Fibroblast of villous mesenchyme (primary cell): ENCODE data around the gene HAPLN3. TPM values are rescaled to one million over a fixed set of nuclear protein-coding genes. Genes with fewer than 3 reads are reported as not detected.

Experiments used
- DNase-seq: peaks from one replicate; pipeline ENCODE4 v3.0.0-alpha.2; 2010; ENCODE audit warnings: low read depth
- H3K4me3 ChIP-seq: 2 replicates; pipeline ENCODE4 v1.5.1; 2011; ENCODE audit warnings: low read depth, mild to moderate bottlenecking, low read length
- total RNA-seq: library from RNA; depleted of rRNA; stranded (reverse); fragments of >200 nt; gene quantifications from 2 replicates; pipeline ENCODE4 v1.2.3, GENCODE V29; 2012
- TF ChIP-seq, protein P1 (sequence below): IDR thresholded peaks from 2 replicates; pipeline ENCODE4 v1.5.1; 2012; ENCODE audit warnings: low read depth, mild to moderate bottlenecking, low read length; ENCODE audit not compliant: insufficient read depth

HAPLN3 gene
- total RNA-seq, 1 donor, result 5.2 TPM

DNA sequence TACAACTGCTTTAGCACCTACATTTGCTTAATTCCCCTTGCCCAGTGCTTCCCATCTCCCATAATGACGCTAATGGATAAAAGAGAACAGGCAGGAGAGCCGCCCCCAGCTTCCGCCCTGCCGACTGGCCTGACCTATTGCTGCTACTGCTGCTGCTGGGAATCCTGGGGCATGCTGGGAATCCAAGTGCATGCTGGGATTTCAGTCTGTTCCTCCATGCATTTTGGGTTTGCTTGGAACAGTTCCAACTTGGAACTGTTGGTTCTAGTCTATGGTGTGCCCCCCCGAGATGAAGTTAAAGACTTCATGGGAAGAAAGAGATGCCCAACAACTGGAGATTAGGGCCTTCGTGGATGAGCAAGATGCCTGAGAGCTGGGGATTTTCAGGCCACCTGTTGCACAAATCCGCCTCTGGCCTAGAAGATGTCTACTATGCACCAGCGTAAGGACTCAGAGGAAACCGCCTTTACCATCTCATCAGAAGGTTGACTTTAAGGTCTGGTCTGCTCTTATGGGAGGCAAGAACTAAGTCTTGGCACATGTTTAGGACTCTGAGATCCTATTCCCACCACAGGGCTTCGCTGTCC, 29.0 kb downstream of the HAPLN3 start:
- no peak overlapping the region for H3K4me3 ChIP-seq
- no peak for DNase-seq
- TF ChIP-seq, protein P1, sequence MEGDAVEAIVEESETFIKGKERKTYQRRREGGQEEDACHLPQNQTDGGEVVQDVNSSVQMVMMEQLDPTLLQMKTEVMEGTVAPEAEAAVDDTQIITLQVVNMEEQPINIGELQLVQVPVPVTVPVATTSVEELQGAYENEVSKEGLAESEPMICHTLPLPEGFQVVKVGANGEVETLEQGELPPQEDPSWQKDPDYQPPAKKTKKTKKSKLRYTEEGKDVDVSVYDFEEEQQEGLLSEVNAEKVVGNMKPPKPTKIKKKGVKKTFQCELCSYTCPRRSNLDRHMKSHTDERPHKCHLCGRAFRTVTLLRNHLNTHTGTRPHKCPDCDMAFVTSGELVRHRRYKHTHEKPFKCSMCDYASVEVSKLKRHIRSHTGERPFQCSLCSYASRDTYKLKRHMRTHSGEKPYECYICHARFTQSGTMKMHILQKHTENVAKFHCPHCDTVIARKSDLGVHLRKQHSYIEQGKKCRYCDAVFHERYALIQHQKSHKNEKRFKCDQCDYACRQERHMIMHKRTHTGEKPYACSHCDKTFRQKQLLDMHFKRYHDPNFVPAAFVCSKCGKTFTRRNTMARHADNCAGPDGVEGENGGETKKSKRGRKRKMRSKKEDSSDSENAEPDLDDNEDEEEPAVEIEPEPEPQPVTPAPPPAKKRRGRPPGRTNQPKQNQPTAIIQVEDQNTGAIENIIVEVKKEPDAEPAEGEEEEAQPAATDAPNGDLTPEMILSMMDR, result no peak

DNA sequence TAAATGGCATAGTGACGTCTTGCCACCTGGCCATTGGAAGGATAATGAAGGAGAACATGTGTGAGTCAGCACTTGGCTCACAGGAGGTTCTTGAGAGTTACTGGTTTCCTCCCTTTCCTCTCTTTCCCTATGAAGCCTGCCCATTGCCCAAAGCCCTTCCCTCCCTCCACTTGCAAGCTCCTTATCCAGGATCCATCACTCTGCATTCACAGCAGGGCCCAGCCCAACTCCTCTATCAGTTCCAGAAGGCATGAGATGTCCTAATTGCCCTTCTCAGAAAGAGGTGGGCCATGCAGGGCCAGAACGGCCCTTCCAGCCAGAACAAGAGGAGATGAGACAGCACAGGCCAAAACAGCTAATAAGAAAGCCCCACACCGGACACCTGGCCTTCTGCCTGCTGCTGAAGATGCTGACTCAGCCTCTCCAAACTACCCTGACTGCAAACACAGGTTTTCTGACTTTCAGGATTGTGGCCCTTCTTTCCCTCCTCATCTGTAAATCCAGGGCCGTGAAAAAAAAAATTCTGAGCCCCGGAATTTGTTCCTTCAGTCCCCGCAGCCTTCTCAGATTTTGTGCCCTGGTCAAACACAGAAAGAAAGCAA, 29.7 kb downstream of the HAPLN3 start:
- DNase-seq, result no peak
- TF ChIP-seq, protein P1, result no peak
- H3K4me3 ChIP-seq, result no peak overlapping the region

DNA sequence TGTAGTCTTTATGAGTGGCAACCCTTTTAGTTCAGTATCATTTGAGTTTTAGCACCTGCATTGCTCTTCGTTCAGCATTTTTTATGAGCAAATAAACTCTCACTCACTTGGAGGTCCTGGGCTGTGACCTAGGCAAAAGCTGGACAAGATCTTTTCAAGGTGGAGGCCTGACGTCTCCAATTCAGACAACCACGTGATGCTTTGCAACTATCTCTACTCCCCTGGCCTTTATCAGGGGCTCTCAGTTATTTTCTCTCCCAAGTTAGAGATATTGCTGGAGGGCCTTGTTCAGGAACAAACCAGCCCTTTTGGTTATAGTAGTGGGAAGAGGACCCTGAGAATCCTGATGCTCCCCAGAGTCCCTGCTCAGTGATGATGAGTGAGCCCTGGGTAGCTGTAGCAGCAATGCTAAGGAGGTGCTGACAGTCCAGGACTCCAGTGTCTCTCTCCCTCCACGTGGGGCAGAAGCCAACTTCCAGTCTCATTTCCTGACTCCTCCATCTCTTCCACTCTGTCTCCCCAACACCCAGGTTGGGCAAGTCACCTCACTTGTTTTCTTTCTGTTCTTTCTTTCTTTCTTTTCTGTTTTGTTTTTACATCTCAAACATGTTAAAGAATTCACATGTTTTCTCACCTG, 30.4 kb downstream of the HAPLN3 start:
- H3K4me3 ChIP-seq, result no peak overlapping the region
- DNase-seq, result no peak
- TF ChIP-seq, protein P1, result no peak

DNA sequence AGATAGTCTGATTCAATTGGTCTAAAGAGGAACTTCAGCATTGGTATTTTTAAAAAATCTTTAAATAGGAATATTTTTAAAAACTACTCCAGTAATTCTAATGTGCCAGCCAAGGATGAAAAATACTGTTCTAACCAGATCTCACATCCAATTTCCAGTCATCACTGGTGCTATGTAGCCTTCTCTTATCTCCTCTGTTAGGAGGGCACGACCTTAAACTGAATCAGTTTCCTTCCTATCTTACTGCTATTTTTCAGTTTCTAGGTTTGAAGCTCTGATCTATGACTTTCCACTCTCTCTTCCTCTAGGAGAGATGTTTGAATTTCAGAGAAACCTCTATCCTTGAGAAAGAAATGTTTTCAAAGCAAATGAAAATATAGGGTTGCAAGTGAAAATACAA, 31.9 kb downstream of the HAPLN3 start:
- H3K4me3 ChIP-seq, result no peak overlapping the region
- no peak for DNase-seq
- TF ChIP-seq, protein P1, result no peak

DNA sequence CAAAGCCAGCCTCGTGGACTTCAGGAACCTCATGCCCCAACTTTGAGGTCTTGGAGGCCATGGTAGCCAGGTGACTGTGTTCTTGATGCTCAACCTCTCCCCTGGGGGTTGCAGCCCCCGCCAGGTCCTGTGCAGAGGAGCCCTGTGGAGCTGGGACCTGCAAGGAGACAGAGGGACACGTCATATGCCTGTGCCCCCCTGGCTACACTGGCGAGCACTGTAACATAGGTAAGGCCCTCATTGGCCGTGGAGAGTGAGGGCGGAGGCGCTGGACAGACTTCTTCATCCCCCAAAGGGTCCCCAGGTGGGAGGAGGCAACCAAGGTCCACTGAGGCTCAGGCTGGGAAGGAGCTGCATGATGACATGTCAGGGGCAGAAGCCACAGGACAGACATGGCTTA, 35.1 kb downstream of the HAPLN3 start:
- H3K4me3 ChIP-seq, result no peak overlapping the region
- TF ChIP-seq, protein P1, result no peak
- DNase-seq, result no peak

DNA sequence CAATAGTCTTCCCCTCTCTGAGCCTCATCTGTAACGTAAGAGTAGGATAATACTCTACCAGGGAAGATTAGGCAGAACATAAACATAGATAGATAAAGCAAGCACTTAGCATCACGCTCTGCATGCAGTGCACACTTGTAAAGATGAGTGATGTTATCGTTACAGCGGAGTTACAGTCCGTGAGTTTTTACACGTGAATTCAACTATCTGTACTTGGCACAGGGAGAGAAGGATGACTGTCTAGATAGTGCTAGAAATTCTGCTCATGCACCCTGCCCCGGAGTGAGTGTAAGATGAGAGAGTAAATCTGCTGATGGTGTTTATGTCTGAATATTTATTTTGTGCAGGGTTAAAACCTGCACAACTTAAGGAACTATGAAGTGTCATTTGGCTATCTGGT, 35.8 kb downstream of the HAPLN3 start:
- H3K4me3 ChIP-seq, result no peak overlapping the region
- DNase-seq, result peak; percentile 30
- TF ChIP-seq, protein P1, result no peak
